AG04450 (cell line): ENCODE data around the gene SEMA4D. TPM values are rescaled to one million over a fixed set of nuclear protein-coding genes. Genes with fewer than 3 reads are reported as not detected.

Experiments used
- polyA plus RNA-seq: library from polyadenylated mRNA; depleted of rRNA; stranded (reverse); fragments of >200 nt; gene quantifications from 2 replicates; pipeline ENCODE4 v1.2.3, GENCODE V29; 2011; rRNA removed
- small RNA-seq: library from RNA; depleted of rRNA; stranded (forward); fragments of <200 nt; gene quantifications from one replicate; pipeline ENCODE3, GENCODE V24; 2012; ENCODE audit warnings: low read depth; ENCODE audit not compliant: insufficient read length

The SEMA4D gene
- polyA plus RNA-seq, 1 experiment: 2.8 TPM

Small RNAs within 50 kb of the gene (small RNA-seq; reads per million reads assigned to genes)
- gene MIR3153: not detected

Other genes with a start within 250 kb of the SEMA4D start
- gene CKS2, start 186.9 kb downstream of the SEMA4D start, polyA plus RNA-seq: 105 and 137 TPM in 2 replicates
- 21.4 and 26.3 TPM in 2 replicates for gene SECISBP2, start 179.6 kb downstream of the SEMA4D start, polyA plus RNA-seq
- 0.07 TPM in 1 of 2 replicates, not detected in the other for gene GADD45G, start 106.9 kb upstream of the SEMA4D start, polyA plus RNA-seq